Gastroesophageal sphincter (tissue), 3 donors: ENCODE data around the gene SLC37A1.

Source experiments
- CTCF ChIP-seq, 4 experiments: fragments of 200-600 bp in 2 of 4; fragments of 450-650 bp in 2 of 4; sonication (generic) in 1 of 4; IDR thresholded peaks; one replicate each; pipeline ENCODE4 v1.5.1; 2017 to 2019; ENCODE audit warnings: antibody characterized with exemption in 4 of 4, mild to moderate bottlenecking in 2 of 4, moderate library complexity in 2 of 4
- EP300 ChIP-seq: sonication (generic); formaldehyde crosslinking; IDR thresholded peaks from one replicate; pipeline ENCODE4 v1.6.1; 2017; ENCODE audit warnings: antibody characterized with exemption, mild to moderate bottlenecking
- POLR2A ChIP-seq, 2 donors: fragments of 450-650 bp; IDR thresholded peaks; one replicate each; pipeline ENCODE4 v1.6.1; 2017; ENCODE audit warnings: antibody characterized with exemption in 2 of 2, mild to moderate bottlenecking in 2 of 2, moderate library complexity in 1 of 2

GRCh38 chr21:42585881-42586280 lies 72.2 kb downstream of the SLC37A1 start:
- no peak for TF ChIP-seq CTCF (IDR thresholded peaks at IDR 0.05)
- no peak for TF ChIP-seq POLR2A (IDR thresholded peaks at IDR 0.05)
- TF ChIP-seq EP300 = no peak
